ENCODE data around the gene SLMAP. TPM values are rescaled to one million over a fixed set of nuclear protein-coding genes. Genes with fewer than 3 reads are reported as not detected.

SLMAP gene
- total RNA-seq, 3 donors from 2014 or later, result 41.3 to 105 (median 83.6) TPM

GRCh38 chr3:57788624-57789018 lies 32.5 kb downstream of the SLMAP start:
- H3K36me3 ChIP-seq, result no peaks in the 10 kb centered on the region
- H3K9me3 ChIP-seq, result no peaks in the 10 kb centered on the region
- TF ChIP-seq CTCF (IDR thresholded peaks at IDR 0.05), result no peak
- no peak for DNase-seq (ENCODE audit: low spot score in 2 of 2)
- no peak overlapping the region for H3K27ac ChIP-seq
- intact Hi-C loops (cut with DNase I; ENCODE audit: low total_unique reads), result no loop called here
- H3K27me3 ChIP-seq, result no peaks in the 10 kb centered on the region
- no peaks in the 10 kb centered on the region for H3K4me1 ChIP-seq
- H3K4me3 ChIP-seq, result no peak overlapping the region

- H3K4me3 ChIP-seq, result no peak overlapping the region
- no peak for TF ChIP-seq CTCF (IDR thresholded peaks at IDR 0.05)
- TF ChIP-seq POLR2A (IDR thresholded peaks at IDR 0.05), result no peak
- no peak for TF ChIP-seq POLR2AphosphoS5 (IDR thresholded peaks at IDR 0.05)
- no peaks in the 10 kb centered on the region for H3K4me1 ChIP-seq
- H3K27ac ChIP-seq, result no peak overlapping the region
- H3K27me3 ChIP-seq, result no peaks in the 10 kb centered on the region
- H3K36me3 ChIP-seq, result no peaks in the 10 kb centered on the region
- no peaks in the 10 kb centered on the region for H3K9me3 ChIP-seq
- intact Hi-C loops (cut with DNase I; ENCODE audit: low total_unique reads), result no loop called here
- no peak for DNase-seq (ENCODE audit: low spot score in 2 of 2)
Observed at GRCh38 chr3:57791245-57791644, 35.1 kb downstream of the SLMAP start.

- Histone ChIP-seq H3K36me3 (no peaks in the 10 kb centered on the region), H3K4me3 (no peak overlapping the region), H3K27ac (no peak overlapping the region), H3K9me3 (no peaks in the 10 kb centered on the region), H3K27me3 (no peaks in the 10 kb centered on the region), H3K4me1 (no peaks in the 10 kb centered on the region)
- TF ChIP-seq CTCF (IDR thresholded peaks at IDR 0.05) (no peak), POLR2A (IDR thresholded peaks at IDR 0.05) (no peak), POLR2AphosphoS5 (IDR thresholded peaks at IDR 0.05) (no peak)
- intact Hi-C loops (cut with DNase I; ENCODE audit: low total_unique reads), result no loop called here
- DNase-seq (ENCODE audit: low spot score in 2 of 2), result no peak
Observed at GRCh38 chr3:57792198-57792597, 36.1 kb downstream of the SLMAP start.

GRCh38 chr3:57793737-57794187 lies 37.7 kb downstream of the SLMAP start:
- Histone ChIP-seq H3K4me1 (no peaks in the 10 kb centered on the region), H3K36me3 (no peaks in the 10 kb centered on the region), H3K9me3 (no peaks in the 10 kb centered on the region), H3K4me3 (no peak overlapping the region), H3K27ac (no peak overlapping the region), H3K27me3 (no peaks in the 10 kb centered on the region)
- intact Hi-C loops (cut with DNase I; ENCODE audit: low total_unique reads), result no loop called here
- DNase-seq (ENCODE audit: low spot score in 2 of 2), result no peak
- no peak for TF ChIP-seq POLR2AphosphoS5 (IDR thresholded peaks at IDR 0.05)
- no peak for TF ChIP-seq POLR2A (IDR thresholded peaks at IDR 0.05)
- no peak for TF ChIP-seq CTCF (IDR thresholded peaks at IDR 0.05)

- no peaks in the 10 kb centered on the region for H3K36me3 ChIP-seq
- no peaks in the 10 kb centered on the region for H3K27me3 ChIP-seq
- H3K4me3 ChIP-seq, result no peak overlapping the region
- intact Hi-C loops (cut with DNase I; ENCODE audit: low total_unique reads), result no loop called here
- H3K4me1 ChIP-seq, result no peaks in the 10 kb centered on the region
- no peak for TF ChIP-seq POLR2AphosphoS5 (IDR thresholded peaks at IDR 0.05)
- no peak for TF ChIP-seq POLR2A (IDR thresholded peaks at IDR 0.05)
- TF ChIP-seq CTCF (IDR thresholded peaks at IDR 0.05), result no peak
- DNase-seq (ENCODE audit: low spot score in 2 of 2), result no peak
- H3K27ac ChIP-seq, result no peak overlapping the region
- no peaks in the 10 kb centered on the region for H3K9me3 ChIP-seq
Observed at GRCh38 chr3:57794501-57794900, 38.4 kb downstream of the SLMAP start.

All from breast epithelium (tissue), 4 donors.